HG02610 (cell line): ENCODE data around the gene EFTUD2.
"Not testable (repeated sequence)": the region's sequence is repeated elsewhere in the genome, so short reads cannot be mapped to it uniquely, and the experiment has no call there.

Experiments
- ATAC-seq: cut with Tn5 transposase; IDR thresholded peaks from one replicate; pipeline ENCODE4 v1.9.1; 2021; ENCODE audit warnings: mild to moderate bottlenecking, moderate library complexity; ENCODE audit not compliant: unreplicated experiment

The EFTUD2 gene

GRCh38 chr17:44850612-44851011 is 48.6 kb downstream of the EFTUD2 start:
- no peak for ATAC-seq

- ATAC-seq = peak; percentile 40
Observed at GRCh38 chr17:44850025-44850424, 49.2 kb downstream of the EFTUD2 start.

GRCh38 chr17:44848961-44849489 is 50.2 kb downstream of the EFTUD2 start:
- ATAC-seq = no peak

GRCh38 chr17:44848257-44848795 is 50.9 kb downstream of the EFTUD2 start:
- ATAC-seq = no peak

GRCh38 chr17:44847586-44847985 is 51.7 kb downstream of the EFTUD2 start, which contains the start of gene HIGD1B:
Gene HIGD1B, plus strand, starts transcription at chr17:44847883. Its CDS starts 270 bp downstream, at chr17:44848153.
- no peak for ATAC-seq

- ATAC-seq = no peak
Observed at GRCh38 chr17:44846206-44846605, 53.0 kb downstream of the EFTUD2 start.

- no peak for ATAC-seq
Observed at GRCh38 chr17:44844390-44844830, 54.8 kb downstream of the EFTUD2 start.

GRCh38 chr17:44842748-44843147 is 56.5 kb downstream of the EFTUD2 start:
- no peak for ATAC-seq

GRCh38 chr17:44840936-44841335 is 58.3 kb downstream of the EFTUD2 start:
- ATAC-seq = no peak

- no peak for ATAC-seq
Observed at GRCh38 chr17:44840274-44840673, 59.0 kb downstream of the EFTUD2 start.

GRCh38 chr17:44837196-44837595 is 62.0 kb downstream of the EFTUD2 start:
- no peak for ATAC-seq

GRCh38 chr17:44832805-44833204 is 66.4 kb downstream of the EFTUD2 start:
- no peak for ATAC-seq

- no peak for ATAC-seq
Observed at GRCh38 chr17:44831371-44831770, 67.9 kb downstream of the EFTUD2 start.

- no peak for ATAC-seq
Observed at GRCh38 chr17:44830359-44831288, 68.6 kb downstream of the EFTUD2 start.

GRCh38 chr17:44829523-44830358 is 69.5 kb downstream of the EFTUD2 start, which contains the start of gene GJC1:
Gene GJC1, minus strand, starts transcription at chr17:44830287. Its CDS starts 24,470 bp downstream, at chr17:44805817.
- ATAC-seq = peak; percentile 30

GRCh38 chr17:44828919-44829522 is 70.2 kb downstream of the EFTUD2 start:
- no peak for ATAC-seq

GRCh38 chr17:44827863-44828262 is 71.4 kb downstream of the EFTUD2 start:
- ATAC-seq = no peak

- ATAC-seq = no peak
Observed at GRCh38 chr17:44826123-44826790, 73.0 kb downstream of the EFTUD2 start.

GRCh38 chr17:44825236-44825635 is 74.0 kb downstream of the EFTUD2 start:
- not testable (repeated sequence) for ATAC-seq
